GM21447 (cell line): Measurements from ENCODE around the gene ASIC4.

Source experiments
- ATAC-seq: cut with Tn5 transposase; IDR thresholded peaks from one replicate; pipeline ENCODE4 v1.9.1; 2021; ENCODE audit not compliant: unreplicated experiment

The ASIC4 gene

DNA sequence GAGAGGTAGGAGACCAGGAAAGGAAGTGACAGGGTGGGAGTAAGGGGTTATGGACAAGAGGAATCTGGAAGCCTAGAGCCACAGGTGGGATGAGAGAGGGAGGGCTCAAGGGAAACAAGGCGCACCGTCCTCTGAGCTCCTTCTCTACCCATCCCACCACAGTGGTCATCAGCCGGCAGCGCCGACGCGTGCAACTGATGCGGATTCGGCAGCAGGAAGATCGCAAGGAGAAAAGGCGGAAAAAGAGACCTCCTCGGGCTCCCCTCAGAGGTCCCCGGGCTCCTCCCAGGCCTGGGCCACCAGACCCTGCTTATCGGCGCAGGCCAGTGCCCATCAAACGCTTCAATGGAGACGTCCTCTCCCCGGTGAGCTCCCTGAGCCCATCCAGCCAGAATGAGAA, 34.7 kb downstream of the ASIC4 start:
- ATAC-seq = no peak

DNA sequence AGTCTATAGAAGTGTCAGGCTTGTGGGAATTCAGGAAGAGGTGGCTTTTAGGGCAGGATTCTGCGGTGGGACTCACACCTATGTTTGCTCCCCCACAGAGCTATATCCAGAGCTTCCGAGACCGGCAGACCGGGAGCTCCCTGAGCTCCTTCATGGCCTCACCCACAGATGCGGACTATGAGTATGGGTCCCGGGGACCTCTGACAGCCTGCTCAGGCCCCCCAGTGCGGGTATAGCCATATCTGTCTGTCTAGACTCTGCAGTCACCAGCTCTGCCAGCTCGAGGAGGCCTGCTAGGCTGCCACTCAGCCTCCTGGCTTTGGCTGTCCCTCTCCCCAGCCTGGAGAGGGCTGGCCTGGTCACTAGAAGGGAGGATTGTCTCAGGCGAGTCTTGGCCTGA, 35.3 kb downstream of the ASIC4 start:
- no peak for ATAC-seq

DNA sequence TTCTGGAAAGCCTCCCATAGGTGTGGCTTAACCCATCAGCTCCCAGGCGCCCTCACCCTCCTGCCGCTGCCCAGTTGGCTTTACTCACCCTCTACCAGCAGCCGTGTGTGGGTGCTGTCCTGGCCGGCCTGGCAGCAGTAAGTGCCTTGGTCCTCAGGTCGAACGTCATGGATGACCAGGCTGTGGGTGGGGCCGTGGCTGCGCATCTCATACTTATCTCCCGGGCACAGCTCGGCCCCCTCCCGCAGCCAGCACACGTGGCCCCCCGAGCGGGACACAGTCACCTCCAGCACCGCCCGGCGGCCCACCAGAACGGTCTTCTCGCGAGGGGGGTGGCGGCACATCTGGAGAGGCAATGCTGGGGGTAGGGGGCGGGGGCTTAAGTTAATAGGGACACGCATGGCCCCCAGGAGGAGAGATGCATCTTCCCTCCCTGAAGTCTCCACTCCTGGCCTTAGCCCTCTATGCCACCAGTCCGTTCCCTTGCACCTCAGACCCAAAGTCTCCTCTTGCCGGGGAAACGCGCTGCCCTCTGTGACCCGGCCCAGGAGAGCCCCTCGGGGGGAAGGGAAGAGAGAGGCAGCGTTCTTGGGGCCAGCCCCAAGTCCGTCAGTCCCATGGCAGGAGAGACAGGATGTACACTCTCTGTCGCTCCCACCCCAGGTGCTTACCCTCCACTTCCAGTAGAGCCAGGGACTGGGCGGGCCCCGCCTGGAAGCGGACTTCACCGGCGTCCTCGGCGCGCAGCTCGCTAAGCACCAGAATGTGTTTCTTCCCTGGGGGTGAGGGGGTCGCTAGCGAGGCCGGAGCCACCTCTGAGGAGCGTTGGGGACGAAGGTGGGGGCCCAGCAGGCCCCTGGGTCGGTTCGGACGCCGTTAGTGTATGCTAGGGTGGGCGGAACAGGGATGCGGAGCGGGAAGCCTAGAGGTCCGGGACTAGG, 37.4 kb downstream of the ASIC4 start:
- ATAC-seq = peak; percentile 31

DNA sequence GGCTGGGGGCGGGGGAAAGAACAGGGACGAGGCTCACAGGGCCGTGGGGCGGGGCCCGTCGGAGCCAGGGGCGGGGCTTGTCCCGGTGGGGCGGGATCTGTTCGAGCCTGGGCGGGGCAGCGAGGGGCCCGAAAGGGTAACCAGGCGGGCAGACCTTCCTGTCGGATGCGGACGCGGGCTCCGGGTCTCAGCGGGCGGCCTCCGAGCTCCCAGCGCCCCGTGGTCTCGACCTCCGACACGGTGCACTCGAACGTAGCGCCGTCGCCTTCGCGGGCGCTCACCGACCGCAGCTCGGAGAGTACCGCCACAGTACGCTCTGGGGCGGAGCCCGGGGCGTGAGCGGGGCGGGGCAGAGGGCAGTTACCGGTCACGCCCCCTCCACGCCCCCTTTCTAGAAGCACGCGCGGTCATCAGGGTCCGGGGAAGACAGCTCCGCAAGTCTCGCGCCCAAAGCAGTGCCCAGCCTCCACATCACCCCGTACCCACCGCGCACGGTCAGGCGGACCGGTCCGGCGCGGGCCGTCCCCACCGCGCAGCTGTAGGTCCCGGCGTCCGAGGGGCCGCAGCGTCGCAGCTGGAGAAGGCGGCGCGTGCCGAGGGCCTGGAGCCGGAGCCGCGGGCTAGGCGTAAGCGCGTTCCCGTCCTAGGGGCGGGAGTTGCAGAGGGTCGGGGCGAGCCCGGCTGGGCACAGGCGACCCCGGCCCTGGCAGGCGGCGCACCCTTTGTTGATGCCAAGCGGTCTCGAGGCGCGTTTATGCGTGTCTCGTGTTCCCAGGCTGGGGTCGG, 38.3 kb downstream of the ASIC4 start:
- peak; percentile 83 for ATAC-seq

DNA sequence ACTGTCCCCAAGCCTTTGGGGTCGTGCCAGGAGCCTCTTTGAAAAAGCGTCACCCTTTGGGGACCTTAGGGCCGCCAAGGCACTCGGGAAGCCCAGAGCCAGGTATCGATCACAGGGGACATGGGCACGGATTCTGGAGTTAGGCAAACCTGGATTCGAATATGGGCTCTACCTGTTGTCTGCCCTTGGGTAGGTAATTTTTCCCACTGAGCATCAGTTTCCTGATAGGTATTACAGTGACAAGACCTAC, 38.8 kb downstream of the ASIC4 start:
- no peak for ATAC-seq

DNA sequence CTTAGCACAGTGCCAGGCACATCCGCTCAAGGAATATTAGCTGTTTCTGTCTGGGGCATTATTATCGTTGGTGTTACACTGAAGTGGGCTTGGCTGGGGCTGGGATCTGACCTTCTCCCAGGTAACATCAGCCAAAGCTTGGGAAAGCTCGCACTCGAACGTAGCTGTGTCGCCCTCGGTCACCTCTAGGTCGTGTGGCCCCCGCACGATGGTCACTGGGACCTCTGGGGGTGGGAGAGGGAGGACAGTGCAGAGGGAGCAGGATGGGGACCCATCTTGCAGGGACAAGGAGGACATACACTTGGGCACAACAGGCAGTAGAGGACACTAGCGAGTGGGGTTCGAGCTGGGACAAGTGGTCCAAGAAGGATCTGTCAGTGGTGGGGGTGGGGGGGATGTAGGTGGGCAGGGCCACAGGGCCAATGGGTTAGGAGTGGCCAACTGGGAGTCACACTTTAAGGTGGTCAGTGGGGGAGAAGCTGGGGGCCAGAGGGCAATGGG, 39.2 kb downstream of the ASIC4 start:
- ATAC-seq = no peak

DNA sequence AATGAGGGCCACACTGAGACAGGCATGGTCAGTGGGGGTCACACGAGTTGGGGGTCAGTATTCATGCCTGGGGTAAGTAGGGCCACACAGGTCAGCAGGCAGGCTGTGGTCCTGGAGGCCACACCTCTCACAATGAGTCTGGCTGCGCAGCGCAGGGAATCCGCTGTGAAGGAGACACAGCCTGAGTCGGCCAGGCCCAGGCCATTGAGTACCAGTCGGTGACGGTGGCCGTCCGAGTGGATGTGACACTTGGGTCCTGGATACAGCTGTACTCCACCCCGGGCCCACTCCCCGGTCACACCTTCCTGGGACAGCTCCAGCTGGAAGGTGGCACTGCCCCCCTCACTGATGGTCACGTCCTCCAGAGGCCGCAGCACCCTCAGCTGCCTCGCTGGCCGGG, 40.1 kb downstream of the ASIC4 start:
- ATAC-seq = no peak

DNA sequence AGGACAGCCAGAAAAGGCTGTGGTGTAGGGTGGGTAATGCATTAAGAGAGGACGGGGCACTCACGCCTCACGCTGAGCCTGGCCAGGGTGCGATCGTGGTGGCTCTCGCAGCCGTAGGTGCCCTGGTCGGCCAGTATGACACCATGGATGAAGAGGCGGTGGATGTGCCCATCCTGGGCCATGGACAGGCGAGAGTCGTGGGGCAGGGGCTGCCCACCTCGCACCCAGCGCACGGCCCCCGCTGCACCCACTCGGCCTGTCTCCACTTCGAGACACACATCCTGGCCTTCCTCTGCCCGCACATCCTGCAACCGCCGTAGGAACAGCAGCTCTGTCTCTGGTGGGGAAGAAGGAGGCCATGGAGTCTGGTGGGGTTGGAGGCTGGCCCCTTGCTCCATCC, 41.7 kb downstream of the ASIC4 start:
- no peak for ATAC-seq

DNA sequence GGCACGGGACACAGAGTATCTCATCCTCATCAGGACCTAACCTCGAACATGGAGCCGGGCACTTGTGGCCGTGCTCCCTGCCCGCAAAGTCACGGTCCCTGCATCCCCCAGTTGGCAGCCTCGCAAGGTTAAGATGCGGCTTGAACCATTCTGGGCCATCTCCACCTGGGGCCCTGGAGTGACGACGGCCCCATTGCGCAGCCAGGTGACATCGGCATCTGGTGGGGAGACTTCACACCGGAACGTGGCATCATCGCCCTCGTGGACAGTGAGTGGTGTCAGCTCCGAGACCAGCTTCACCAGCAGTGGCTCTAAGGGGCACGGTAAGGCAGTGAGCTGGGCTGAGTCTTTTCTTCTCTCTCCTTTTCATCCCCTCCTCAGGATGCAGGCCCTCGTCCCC, 42.1 kb downstream of the ASIC4 start:
- no peak for ATAC-seq

DNA sequence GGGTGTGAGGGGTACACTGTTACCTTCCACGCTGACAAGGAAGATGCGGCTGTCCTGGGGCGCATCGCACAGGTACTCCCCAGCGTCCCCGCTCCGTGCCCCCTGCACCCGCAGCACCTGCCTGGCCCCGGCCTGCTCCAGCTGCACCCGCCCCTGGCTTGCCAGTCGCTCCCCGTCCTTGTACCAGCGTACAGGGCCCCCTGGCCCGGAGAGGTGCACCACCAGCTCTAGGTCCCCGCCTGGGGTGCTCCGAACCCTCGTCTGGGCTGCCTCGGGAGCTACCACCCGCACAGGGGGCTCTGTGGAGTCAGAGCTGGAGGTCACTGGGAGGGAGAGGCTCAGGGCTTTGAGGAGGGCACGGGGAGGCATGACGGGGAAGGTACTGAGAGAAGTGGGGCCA, 43.0 kb downstream of the ASIC4 start:
- no peak for ATAC-seq

DNA sequence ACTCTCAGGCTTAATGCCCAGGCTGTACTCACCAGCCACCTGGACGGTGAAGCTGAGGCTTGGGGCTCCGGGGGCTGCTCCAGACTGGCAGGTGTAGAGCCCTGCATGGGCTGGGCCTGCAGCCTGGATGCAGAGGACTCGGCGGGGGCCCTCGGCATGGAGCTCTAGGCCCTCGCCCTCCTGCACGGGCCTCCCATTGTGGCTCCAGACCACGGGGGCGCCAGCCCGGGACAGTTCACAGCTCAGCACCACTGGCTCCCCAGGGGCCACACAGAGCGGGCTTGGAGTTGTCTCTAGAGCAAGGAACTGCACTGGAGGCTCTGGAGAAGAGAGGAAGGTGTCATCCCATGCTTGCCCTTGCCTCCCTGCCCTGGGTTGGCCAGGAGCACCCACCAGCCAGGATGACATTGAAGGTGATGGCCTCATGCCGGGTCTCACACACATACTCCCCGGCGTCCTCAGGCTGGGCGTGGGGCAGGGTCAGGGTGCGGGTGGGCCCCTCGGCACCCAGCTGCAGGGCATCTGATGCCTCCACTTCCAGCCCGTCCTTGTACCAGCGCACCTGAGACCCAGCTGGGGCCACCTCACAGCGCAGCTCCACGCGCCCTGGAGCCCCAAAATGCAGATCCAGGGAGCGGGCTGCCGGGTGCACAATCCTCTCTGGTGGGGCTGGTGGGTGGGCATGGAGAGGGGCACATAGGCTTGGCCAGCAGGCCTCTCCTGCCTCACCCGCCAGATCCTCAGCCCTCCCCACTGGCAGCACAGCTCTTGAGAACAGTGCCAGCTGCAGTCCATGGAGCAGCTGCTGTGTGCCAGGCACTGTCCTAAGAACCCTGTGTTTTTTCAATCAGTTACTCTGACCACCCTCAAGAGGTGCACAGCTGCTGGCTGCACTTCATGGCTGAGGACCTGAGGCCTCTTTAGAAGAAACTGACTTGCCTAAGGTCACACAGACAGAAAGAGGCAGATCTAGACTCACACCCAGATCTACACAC, 43.8 kb downstream of the ASIC4 start:
- no peak for ATAC-seq

DNA sequence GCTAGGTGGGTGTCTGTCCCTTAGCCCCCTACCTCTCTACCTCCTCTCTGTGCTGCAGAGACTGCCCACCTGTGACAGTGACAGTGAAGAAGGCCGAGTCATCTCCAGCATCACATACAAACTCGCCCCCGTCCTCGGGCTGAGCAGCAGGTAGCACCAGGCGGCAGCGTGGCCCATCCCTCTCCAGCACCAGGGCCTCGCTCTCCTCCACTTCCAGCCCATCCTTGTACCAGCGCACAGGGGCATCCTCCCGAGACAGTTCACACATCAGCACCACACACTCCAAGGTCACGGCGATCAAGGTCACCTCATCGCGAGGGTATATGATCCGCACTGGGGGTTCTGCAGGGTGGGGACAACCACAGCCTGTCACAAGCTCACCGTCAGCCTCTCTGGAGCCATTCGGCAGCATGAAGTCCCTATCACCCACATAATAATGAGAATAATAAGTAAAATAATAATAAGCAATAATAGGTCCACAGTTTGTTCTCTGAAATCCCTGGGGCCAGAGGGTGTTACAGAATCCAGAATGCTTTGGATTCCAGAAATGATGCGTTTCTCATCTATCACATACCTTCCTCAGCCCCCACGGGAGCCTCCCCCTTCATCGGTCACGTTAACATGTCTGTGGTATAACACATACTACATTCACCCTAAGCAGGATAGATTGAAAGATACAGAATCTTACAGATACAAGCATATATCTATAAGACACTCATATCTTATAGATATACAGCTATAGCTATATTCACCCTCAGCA, 45.1 kb downstream of the ASIC4 start:
- ATAC-seq = no peak

DNA sequence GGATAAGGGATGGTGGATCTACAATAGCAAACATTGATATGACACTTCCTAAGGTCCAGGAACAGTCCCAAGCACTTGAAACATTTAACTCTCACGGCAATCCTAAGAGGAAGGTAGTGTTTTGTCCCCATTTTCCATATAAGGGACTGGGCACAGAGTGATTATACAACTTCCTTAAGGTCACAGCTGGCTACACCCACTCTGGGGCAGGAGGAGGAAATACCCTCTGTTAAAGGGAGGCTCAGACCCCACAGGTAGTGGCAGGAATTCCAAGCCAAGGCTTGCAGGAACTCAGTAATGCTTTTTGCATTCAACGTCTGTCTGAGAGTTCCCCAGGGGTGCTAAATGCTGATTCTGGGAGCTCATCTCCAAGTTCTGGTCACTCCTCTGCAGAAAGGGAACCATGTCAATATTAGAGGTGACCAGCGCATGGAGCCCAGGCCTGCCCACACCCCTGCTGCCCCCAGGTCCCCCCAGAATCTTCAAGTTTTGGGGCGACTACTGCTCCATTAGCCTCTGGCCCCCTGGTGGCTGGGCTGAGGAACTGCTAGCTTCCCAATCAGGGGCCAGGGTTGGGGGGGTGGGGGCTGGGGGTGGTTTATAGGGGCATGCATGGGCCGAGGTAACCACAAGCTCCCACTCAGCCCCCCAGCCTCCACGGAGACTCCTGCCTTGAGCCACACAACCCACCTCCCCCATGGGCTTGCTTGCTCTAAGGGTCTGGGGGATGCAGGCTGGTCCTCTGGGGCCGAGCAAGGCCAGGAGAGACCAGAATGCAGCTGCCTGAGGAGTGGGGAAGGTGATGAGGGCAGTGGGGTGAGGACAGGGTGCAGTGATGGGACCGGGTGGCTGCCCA, 46.0 kb downstream of the ASIC4 start:
- no peak for ATAC-seq

DNA sequence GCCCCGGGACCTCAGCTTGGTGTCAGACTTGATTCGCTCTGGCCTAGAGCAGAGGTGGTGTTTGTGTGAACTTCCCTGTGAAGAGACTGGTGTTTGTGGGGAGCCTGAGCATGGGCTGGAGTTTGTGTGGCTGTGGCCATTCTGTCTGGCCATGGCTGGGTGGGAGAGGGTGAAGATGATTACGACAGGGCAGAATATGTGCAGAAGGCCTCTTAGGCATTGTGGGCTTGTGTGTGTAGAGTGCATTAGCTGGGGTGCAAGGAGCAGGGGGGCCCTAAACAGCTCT, 46.6 kb downstream of the ASIC4 start:
- ATAC-seq = no peak

DNA sequence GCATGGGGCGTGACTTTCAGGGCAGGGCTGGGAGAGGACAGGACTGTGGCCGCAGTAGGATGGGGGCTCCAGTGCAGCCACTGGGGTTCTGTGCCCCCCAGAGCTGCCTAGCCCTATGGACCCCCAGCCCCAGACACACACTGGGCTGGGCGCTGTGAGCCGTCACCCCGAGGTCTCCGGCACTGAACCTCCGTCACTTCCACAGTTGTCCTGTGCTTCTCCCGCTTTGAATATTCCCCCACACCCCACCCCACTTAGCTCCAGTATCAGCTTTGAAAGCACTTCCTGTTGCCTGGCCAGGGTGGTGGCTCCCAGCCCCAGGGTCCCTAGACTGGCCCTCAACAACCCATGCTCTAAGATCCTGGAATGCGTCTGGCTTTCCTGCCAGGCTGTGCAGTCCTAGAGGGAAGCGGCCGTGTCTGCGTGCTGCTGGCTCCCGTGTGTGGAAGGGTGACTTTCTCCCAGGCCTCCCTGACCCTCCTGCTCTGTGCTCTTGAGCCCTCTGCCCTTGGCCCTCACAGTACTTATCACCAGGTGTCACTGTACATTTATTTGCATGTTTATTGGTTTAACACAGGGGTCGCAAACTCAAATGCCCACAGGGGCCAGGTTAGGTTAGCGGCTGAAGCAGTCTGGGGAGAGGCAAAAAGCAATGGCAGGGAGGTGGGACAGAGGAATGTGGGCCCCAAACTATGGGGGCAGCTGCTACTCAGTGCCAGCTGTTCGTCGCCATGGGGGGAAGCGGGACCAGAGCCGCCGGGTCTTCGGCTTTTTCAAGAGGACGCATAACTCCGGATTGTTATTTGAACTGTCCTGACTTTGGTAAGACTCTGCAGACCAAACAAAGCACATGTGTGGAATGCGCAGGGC, 47.1 kb downstream of the ASIC4 start:
- no peak for ATAC-seq

DNA sequence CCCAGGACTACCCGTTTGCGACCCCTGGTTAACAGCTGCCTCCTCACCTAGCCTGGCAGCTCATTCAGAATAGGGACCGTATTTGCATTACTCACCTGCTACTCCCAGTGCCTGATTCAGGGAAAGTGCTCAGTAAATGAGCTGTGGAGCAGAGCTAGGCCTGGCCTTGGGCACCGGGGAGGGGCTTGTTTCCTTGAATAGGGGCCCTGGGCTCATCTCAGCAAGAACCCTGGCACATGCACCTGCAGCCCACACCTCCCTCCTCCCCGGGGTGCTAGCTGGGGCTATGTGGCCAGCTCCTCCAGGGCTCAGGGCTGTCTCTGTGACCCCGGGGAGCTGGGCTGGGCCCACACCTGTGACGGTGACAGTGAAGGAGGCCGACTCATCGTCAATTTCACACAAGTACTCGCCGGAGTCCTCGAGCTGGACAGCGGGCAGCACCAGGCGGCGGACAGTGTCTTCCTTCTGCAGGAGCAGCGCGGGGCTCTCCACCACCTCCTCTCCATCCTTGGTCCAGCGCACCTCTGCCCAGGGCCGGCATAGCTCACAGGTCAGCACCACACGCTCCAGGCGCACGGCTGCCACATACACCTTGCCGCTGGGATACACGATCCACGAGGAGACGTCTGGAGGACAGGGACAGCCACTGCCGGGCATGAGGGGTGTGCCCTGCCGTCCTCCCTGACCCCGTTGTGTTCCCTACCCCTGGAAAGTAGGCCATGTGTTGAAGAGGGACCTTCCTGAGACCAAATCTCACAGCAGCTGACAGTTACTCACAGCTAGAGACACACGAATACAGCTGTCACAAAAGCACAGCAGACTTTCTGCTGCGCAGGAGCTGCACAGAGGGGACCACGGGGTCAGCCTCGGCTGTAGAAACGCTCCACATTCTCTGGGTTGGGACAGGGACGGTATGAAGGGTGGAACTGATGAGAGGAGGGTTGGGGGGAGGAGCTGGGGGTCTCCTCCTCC, 48.1 kb downstream of the ASIC4 start:
- ATAC-seq = no peak

DNA sequence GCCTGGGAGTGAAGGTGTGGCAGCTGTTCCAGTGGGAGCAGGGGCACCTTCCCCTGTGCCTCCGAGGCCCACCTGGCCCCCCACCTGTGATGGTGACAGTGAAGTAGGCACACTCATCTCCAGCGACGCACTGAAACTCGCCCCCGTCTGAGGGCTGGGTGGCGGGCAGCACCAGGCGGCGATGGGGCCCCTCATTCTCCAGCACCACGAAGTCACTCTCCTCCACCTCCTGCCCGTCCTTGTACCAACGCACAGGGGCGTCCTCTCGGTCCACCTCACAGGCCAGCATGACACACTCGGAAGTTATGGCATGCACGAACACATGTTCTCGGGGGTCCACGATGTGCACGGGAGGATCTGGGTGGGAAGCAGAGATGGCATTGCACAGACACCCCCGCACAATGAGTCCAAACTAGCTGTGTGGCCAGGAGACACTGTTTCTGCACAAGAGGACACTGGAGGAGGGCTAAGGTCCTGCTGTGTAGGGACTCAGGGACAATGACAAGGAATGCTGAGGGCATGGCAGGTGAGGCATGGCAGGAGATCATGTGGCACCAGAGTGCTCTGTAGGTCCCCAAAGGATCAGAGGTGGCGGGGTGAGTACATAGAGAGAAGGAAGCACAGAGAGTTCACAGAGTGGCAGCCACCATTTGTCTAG, 49.1 kb downstream of the ASIC4 start:
- no peak for ATAC-seq
